WTC11 (cell line): Measurements from ENCODE around the gene MYO9A. TPM values are rescaled to one million over a fixed set of nuclear protein-coding genes. Genes with fewer than 3 reads are reported as not detected.

Experiments used
- ATAC-seq: fragments of 200-7000 bp; cut with Tn5 transposase; 2 replicates; pipeline ENCODE4 v1.10.0; 2021; ENCODE audit warnings: mild to moderate bottlenecking, moderate library complexity
- CTCF ChIA-PET: fragments of 300-600 bp; sonication (Branson Sonifier 250); formaldehyde crosslinking; loops from one replicate; lab custom pipeline; 2021; ENCODE audit warnings: antibody characterized with exemption; lab: Charles Lee
- POLR2A ChIA-PET: fragments of 350-600 bp; sonication (Branson Sonifier 250); formaldehyde crosslinking; loops from one replicate; lab custom pipeline; 2021; ENCODE audit warnings: antibody characterized with exemption; lab: Charles Lee
- DNase-seq: peaks from one replicate; pipeline ENCODE4 v3.0.0; 2021; ENCODE audit warnings: low spot score
- H3K27ac Mint-ChIP-seq: 2 replicates; pipeline ENCODE4 v1.8.0; 2021; ENCODE audit warnings: mixed read lengths
- H3K27me3 Mint-ChIP-seq: 2 replicates; pipeline ENCODE4 v1.8.0; 2021; ENCODE audit warnings: low read depth, mild to moderate bottlenecking, moderate library complexity, mixed read lengths
- H3K36me3 Mint-ChIP-seq: 2 replicates; pipeline ENCODE4 v1.8.0; 2021; ENCODE audit warnings: mixed read lengths
- H3K4me1 Mint-ChIP-seq: 2 replicates; pipeline ENCODE4 v1.8.0; 2022; ENCODE audit warnings: mixed read lengths
- H3K4me3 Mint-ChIP-seq: 2 replicates; pipeline ENCODE4 v1.8.0; 2021; ENCODE audit warnings: mild to moderate bottlenecking, moderate library complexity, mixed read lengths
- H3K9me3 Mint-ChIP-seq: 2 replicates; pipeline ENCODE4 v1.8.0; 2021; ENCODE audit warnings: mixed read lengths
- CBFB ChIP-seq: sonication (generic); formaldehyde crosslinking; IDR thresholded peaks from 2 replicates; pipeline ENCODE4 v1.8.1; 2022; ENCODE audit warnings: mild to moderate bottlenecking, low read depth, missing genetic modification reagents
- CREM ChIP-seq: sonication (generic); formaldehyde crosslinking; IDR thresholded peaks from 2 replicates; pipeline ENCODE4 v1.8.1; 2022; ENCODE audit warnings: mild to moderate bottlenecking, missing genetic modification reagents, moderate library complexity
- ESRRA ChIP-seq: sonication (generic); formaldehyde crosslinking; IDR thresholded peaks from 2 replicates; pipeline ENCODE4 v1.8.1; 2022; ENCODE audit warnings: mild to moderate bottlenecking, missing genetic modification reagents, borderline replicate concordance
- ETV6 ChIP-seq: sonication (generic); formaldehyde crosslinking; IDR thresholded peaks from 2 replicates; pipeline ENCODE4 v1.8.1; 2022; ENCODE audit warnings: mild to moderate bottlenecking, missing genetic modification reagents
- GTF2I ChIP-seq: fragments of 250-450 bp; sonication (Bioruptor Pico); conservative IDR thresholded peaks from 2 replicates; pipeline ENCODE4 v1.4.0; 2021; ENCODE audit warnings: mild to moderate bottlenecking
- IRF2 ChIP-seq: sonication (generic); formaldehyde crosslinking; IDR thresholded peaks from 2 replicates; pipeline ENCODE4 v1.8.0; 2022; ENCODE audit warnings: low read depth, missing genetic modification reagents, borderline replicate concordance
- JAZF1 ChIP-seq: fragments of 250-450 bp; sonication (Bioruptor Pico); IDR thresholded peaks from 2 replicates; pipeline ENCODE4 v1.9.0; 2021; ENCODE audit warnings: moderate library complexity, mild to moderate bottlenecking, inconsistent platforms
- JUN ChIP-seq: sonication (generic); formaldehyde crosslinking; IDR thresholded peaks from 2 replicates; pipeline ENCODE4 v1.8.0; 2023; ENCODE audit warnings: mild to moderate bottlenecking, missing genetic modification reagents
- NFYB ChIP-seq: sonication (generic); formaldehyde crosslinking; conservative IDR thresholded peaks from 2 replicates; pipeline ENCODE4 v1.8.0; 2022; ENCODE audit warnings: low read depth, missing genetic modification reagents
- TP53 ChIP-seq: sonication (generic); formaldehyde crosslinking; IDR thresholded peaks from 2 replicates; pipeline ENCODE4 v1.8.1; 2023; ENCODE audit warnings: mild to moderate bottlenecking, missing genetic modification reagents
- ZNF121 ChIP-seq: sonication (generic); formaldehyde crosslinking; IDR thresholded peaks from 2 replicates; pipeline ENCODE4 v1.8.0; 2023; ENCODE audit warnings: missing genetic modification reagents
- ZNF317 ChIP-seq: sonication (generic); formaldehyde crosslinking; IDR thresholded peaks from 2 replicates; pipeline ENCODE4 v1.8.1; 2023; ENCODE audit warnings: low read depth, mild to moderate bottlenecking, moderate library complexity, missing genetic modification reagents, borderline replicate concordance
- total RNA-seq: library from RNA; stranded (reverse); gene quantifications from 3 replicates; pipeline ENCODE4 v1.2.3, GENCODE V29; 2021
- TF ChIP-seq, protein P1 (sequence below): sonication (generic); formaldehyde crosslinking; IDR thresholded peaks from 2 replicates; pipeline ENCODE4 v1.8.0; 2022; ENCODE audit warnings: mild to moderate bottlenecking, missing genetic modification reagents
- TF ChIP-seq, protein P2 (sequence below): sonication (generic); formaldehyde crosslinking; IDR thresholded peaks from 2 replicates; pipeline ENCODE4 v1.8.0; 2022; ENCODE audit warnings: mild to moderate bottlenecking, missing genetic modification reagents
- TF ChIP-seq, protein P3 (sequence below): fragments of 250-450 bp; sonication (Bioruptor Pico); IDR thresholded peaks from 2 replicates; pipeline ENCODE4 v1.9.0; 2021; ENCODE audit warnings: mild to moderate bottlenecking
- TF ChIP-seq, protein P4 (sequence below): fragments of 250-450 bp; sonication (Bioruptor Pico); IDR thresholded peaks from 2 replicates; pipeline ENCODE4 v1.9.0; 2021; ENCODE audit warnings: moderate library complexity, mild to moderate bottlenecking, inconsistent platforms, borderline replicate concordance

MYO9A gene
- total RNA-seq, 1 experiment from 2014 or later, result 23.5 TPM

DNA sequence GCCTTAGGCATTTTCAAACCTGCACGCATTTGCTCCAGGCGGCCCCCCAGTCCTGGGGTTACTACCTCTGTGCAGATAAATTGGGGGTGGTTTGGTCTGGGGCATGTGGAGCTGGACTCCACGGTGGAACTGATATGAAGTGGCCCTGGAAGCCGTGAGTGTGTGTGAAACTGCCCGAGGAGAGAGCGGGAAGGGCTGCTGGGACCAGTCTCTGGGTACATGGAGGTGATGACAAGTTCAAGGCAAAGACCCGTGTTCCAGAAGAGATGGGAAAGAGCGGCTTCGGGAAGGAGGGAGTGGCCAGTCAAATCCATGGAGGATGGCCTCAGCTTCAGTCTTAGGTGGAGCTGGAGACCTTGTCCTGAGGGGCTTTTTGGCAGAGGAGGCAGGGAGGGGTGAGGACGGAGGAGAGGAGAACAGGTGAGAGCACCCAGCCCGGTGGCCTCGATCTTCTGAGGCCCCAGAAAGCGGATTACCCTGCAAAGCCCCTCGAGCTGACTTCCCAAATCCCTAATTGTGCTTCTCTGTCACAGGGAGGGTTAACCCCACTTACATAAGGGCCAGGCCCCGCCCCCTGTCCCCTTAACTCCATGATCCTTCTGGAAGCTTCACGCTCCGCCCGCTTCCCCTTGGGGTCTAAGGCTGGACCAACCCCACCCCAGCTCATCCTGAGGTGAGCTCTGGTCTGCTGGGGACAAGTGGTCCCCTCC is 309.5 kb downstream of the MYO9A start:
- Mint-ChIP-seq H3K4me1 (peaks cover 40% of the 10 kb centered on the region), H3K9me3 (no peaks in the 10 kb centered on the region), H3K27me3 (no peaks in the 10 kb centered on the region; the same call in 1 of the 2 replicates), H3K4me3 (peak overlapping the region; percentile 60; the same call in 1 of the 2 replicates)
- DNase-seq, result no peak
- ChIA-PET POLR2A (no interaction called here), CTCF (interaction anchor here (0.7 to 3.9 kb wide), 9 partner anchors 20 to 371 kb away, joined by 3 to 21 read pairs (median 4); no protein-coding TSS in a partner anchor)
- TF ChIP-seq GTF2I (CRISPR knock-in tag) (no peak), CREM (CRISPR knock-in tag) (no peak), ESRRA (no peak), ZNF317 (no peak), ETV6 (CRISPR knock-in tag) (0 out of 2 replicates have a peak, but pooled peaks have one; percentile 35), CBFB (CRISPR knock-in tag) (no peak), NFYB (CRISPR knock-in tag) (no peak), ZNF121 (CRISPR knock-in tag) (no peak), JUN (CRISPR knock-in tag) (no peak), IRF2 (CRISPR knock-in tag) (no peak)
- TF ChIP-seq, protein P1, sequence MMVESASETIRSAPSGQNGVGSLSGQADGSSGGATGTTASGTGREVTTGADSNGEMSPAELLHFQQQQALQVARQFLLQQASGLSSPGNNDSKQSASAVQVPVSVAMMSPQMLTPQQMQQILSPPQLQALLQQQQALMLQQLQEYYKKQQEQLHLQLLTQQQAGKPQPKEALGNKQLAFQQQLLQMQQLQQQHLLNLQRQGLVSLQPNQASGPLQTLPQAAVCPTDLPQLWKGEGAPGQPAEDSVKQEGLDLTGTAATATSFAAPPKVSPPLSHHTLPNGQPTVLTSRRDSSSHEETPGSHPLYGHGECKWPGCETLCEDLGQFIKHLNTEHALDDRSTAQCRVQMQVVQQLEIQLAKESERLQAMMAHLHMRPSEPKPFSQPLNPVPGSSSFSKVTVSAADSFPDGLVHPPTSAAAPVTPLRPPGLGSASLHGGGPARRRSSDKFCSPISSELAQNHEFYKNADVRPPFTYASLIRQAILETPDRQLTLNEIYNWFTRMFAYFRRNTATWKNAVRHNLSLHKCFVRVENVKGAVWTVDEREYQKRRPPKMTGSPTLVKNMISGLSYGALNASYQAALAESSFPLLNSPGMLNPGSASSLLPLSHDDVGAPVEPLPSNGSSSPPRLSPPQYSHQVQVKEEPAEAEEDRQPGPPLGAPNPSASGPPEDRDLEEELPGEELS (CRISPR knock-in tag), result 0 out of 2 replicates have a peak, but pooled peaks have one; percentile 15
- TF ChIP-seq, protein P2, sequence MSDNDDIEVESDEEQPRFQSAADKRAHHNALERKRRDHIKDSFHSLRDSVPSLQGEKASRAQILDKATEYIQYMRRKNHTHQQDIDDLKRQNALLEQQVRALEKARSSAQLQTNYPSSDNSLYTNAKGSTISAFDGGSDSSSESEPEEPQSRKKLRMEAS (CRISPR knock-in tag), result no peak
- TF ChIP-seq, protein P3, sequence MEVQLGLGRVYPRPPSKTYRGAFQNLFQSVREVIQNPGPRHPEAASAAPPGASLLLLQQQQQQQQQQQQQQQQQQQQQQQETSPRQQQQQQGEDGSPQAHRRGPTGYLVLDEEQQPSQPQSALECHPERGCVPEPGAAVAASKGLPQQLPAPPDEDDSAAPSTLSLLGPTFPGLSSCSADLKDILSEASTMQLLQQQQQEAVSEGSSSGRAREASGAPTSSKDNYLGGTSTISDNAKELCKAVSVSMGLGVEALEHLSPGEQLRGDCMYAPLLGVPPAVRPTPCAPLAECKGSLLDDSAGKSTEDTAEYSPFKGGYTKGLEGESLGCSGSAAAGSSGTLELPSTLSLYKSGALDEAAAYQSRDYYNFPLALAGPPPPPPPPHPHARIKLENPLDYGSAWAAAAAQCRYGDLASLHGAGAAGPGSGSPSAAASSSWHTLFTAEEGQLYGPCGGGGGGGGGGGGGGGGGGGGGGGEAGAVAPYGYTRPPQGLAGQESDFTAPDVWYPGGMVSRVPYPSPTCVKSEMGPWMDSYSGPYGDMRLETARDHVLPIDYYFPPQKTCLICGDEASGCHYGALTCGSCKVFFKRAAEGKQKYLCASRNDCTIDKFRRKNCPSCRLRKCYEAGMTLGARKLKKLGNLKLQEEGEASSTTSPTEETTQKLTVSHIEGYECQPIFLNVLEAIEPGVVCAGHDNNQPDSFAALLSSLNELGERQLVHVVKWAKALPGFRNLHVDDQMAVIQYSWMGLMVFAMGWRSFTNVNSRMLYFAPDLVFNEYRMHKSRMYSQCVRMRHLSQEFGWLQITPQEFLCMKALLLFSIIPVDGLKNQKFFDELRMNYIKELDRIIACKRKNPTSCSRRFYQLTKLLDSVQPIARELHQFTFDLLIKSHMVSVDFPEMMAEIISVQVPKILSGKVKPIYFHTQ (CRISPR knock-in tag), result no peak
- TF ChIP-seq, all 79 proteins: peak for 2
- Mint-ChIP-seq H3K36me3 (no peaks in the 10 kb centered on the region), H3K27ac (peak overlapping the region; percentile 73; the same call in 1 of the 2 replicates)
- no peak for ATAC-seq

DNA sequence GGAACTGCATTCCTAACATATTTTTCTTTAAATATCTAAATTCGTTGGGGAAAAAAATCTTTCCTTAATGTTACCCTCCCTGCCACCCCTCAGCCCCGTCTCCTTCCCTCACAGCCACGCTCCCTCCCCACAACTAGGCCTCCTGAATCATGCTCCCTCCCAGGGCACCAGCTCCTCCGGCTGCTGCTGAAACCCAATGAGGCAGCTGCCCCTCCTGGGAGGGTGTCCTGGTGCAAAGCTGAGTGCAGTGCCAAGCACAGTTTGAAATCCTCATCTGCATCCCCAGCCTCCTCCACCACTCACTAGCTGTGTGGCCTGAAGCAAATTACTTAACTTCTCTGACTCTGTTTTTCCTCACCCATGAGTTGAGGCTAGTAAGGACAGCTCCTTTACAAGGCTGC is 310.3 kb downstream of the MYO9A start:
- H3K27ac Mint-ChIP-seq, result peak overlapping the region; percentile 73; the same call in 1 of the 2 replicates
- H3K36me3 Mint-ChIP-seq, result no peaks in the 10 kb centered on the region
- ATAC-seq (peak; percentile 31), DNase-seq (no peak)
- TF ChIP-seq JAZF1 (CRISPR knock-in tag), result no peak
- no peaks in the 10 kb centered on the region; the same call in 1 of the 2 replicates for H3K27me3 Mint-ChIP-seq
- H3K9me3 Mint-ChIP-seq, result no peaks in the 10 kb centered on the region
- H3K4me1 Mint-ChIP-seq, result peaks cover 45% of the 10 kb centered on the region
- ChIA-PET POLR2A (no interaction called here), CTCF (interaction anchor here (0.7 to 3.9 kb wide), 10 partner anchors 21 to 372 kb away, joined by 3 to 21 read pairs (median 5); no protein-coding TSS in a partner anchor)
- peak overlapping the region; percentile 60 for H3K4me3 Mint-ChIP-seq

DNA sequence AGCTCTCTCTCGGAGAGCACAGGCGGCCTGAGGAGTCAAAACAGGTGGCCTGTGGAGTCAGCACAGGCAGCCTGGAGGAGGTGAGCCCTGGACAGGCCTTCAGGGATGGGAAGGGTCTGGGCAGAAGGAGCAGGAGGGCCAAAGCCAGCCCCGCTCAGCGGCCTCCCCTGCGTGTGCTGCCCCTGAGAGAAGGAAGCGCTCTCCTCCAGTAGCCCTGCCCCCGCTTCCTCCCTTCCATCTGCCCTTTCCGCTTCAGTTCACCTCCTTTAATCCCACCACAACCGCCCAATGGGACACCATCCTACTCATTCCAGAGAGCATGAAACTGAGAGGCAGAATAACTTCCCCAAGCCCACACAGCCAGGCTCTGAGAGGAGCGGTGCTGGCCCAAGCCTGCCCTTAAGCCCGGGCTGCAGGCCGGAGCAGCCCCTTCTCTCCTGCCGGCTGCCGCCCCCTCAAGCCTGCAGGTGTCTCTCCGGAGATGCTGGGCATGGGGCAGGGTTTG is 310.8 kb downstream of the MYO9A start:
- ChIA-PET CTCF (interaction anchor here (0.8 to 3.9 kb wide), 9 partner anchors 23 to 372 kb away, joined by 3 to 21 read pairs (median 4); no protein-coding TSS in a partner anchor), POLR2A (no interaction called here)
- Mint-ChIP-seq H3K4me1 (peaks cover 48% of the 10 kb centered on the region), H3K9me3 (no peaks in the 10 kb centered on the region), H3K27me3 (no peaks in the 10 kb centered on the region; the same call in 1 of the 2 replicates), H3K4me3 (peak overlapping the region; percentile 60), H3K27ac (peak overlapping the region; percentile 87; the same call in 1 of the 2 replicates), H3K36me3 (no peaks in the 10 kb centered on the region)
- ATAC-seq (peak; percentile 51), DNase-seq (peak; percentile 43)
- no peak for TF ChIP-seq TP53 (CRISPR knock-in tag)
- TF ChIP-seq, protein P4, sequence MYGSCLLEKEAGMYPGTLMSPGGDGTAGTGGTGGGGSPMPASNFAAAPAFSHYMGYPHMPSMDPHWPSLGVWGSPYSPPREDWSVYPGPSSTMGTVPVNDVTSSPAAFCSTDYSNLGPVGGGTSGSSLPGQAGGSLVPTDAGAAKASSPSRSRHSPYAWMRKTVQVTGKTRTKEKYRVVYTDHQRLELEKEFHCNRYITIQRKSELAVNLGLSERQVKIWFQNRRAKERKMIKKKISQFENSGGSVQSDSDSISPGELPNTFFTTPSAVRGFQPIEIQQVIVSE (CRISPR knock-in tag), result no peak
- peak; percentile 93 for TF ChIP-seq ZNF121 (CRISPR knock-in tag)
